Activated T-helper 1 cell treated with anti-CD3 and anti-CD28 coated beads, Interleukin-2, amount 50 U/mL, for 16 hours (primary cell): Measurements from ENCODE around the gene E2F1.

Experiments
- DNase-seq, 2 donors: peaks; one replicate each; pipeline ENCODE4 v3.0.0-alpha.2; 2020; ENCODE audit warnings: low read depth in 1 of 2, low spot score in 1 of 2

E2F1 gene

DNA sequence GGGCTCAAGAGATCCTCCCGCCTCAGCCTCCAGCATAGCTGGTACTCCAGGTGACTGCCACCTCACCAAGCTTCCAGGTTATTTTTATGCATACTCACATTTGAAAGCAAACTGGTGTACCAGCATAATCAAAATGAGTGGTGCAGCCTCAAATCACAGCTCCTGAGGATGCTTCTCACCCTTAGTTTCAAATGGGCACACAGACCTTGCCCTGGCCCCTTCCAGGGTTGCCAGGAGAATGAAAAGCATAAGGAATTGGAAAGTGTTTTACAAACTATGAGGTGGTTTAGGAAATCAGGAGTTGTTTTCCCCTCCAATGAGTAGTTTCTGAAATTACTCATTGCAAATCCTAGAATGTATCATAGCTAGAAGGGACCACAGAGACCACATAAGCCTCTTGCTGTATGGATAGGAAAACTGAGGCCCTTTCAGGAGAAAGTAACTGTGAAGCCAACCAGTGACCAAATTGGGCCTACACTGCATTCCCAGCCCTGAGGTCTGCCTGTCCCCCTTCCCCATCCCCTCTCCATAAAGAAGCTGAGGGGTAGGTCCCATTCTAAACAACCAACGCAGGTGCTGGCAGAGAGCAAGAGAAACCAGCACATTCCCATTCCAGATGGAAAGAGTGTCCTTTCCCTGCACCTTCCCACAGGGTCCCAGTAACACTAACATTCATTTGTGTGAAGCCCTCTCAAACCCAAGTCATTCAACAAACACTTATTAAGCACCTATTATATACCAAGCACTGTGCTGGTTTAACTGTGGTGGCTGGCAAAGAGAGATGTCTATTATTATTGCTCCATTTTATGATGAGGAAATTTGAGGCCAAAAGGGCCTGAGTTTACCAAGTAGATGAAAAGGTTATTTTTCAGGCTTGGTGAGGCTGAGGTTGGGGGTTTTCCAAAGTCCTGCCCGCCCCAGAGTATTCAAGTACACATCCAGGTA lies 2.1 kb upstream of the E2F1 start:
- no peak for DNase-seq

DNA sequence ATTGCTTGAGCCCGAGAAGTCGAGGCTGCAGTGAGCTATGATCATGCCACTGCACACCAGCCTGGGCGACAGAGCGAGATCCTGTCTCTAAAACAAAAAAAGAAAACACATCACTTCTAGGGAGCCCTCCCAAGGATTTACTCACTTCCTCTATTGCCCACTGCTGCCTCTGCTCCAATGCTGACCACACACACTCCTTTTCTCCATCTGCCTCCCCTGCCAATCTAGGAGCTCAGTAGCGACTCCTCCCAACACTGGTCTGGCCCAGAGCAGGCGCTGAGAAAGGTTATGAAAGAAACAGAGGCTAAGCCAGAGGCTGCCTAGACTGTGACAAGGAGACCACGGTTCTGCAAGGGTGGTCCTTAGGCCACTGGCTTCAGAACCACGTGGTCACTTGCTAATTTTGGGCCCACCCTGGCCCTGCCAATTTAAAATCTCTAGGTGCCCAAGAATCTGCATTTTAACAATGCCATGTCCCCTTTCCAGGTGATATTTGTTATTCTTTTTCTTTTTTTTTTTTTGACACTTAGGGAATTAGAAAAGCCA lies 1.3 kb upstream of the E2F1 start:
- DNase-seq: no peak

DNA sequence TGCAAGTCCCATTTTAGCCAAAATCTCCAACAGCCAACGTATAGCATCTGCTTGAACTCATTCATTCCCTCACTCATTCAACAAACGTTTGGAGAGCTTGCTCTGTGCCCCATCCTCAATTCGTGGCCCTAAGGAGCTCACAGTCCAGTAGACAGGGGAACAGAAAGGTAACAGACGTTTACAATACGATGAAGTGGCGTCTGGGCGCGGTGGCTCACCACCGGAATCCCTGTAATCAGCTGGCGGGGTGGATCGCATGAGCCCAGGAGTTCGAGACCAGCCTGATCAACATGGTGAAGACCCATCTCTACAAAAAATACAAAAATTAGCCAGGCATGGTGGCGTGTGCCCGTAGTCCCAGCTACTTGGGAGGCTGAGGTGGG lies 790 bp upstream of the E2F1 start:
- no peak for DNase-seq

DNA sequence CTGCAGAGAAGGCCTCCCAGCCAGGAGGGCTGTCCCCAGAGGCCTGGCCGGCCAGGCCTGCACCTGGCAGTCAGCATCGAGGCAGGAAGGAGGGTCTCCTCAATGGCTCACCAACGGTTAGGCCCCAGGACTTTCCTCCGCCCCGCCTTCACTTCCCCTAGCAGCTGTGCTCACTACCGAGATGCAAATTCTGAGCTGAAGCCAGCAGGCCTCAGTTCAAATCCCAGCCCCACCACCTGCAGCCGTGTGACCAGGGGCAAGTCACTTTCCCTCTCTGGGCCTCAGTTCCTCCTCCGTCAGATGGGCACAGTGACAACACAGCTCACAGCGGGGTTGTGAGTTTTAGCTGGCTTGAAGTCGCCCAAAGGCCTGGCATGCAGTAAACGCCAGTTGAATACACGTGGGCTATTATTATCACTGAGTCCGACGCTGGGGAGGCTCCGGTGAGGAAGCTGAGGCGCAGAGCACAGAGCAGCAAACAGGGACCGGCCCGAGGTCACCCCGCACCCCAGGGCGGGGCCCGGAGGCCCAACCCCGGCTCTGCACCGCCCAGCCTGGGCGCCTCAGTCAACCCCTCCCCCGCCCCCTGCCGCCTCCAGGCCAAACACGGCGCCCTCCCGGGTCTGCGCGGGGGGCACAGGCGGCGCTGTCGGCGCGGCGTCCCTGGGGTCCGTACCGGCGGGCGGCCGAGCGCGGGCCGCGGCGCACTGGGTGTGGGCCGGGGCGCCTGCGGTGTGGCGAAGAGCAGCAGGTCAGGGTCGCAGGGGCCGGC lies 671 bp downstream of the E2F1 start:
- peak in 1 of 2 donors; percentile 32 for DNase-seq

DNA sequence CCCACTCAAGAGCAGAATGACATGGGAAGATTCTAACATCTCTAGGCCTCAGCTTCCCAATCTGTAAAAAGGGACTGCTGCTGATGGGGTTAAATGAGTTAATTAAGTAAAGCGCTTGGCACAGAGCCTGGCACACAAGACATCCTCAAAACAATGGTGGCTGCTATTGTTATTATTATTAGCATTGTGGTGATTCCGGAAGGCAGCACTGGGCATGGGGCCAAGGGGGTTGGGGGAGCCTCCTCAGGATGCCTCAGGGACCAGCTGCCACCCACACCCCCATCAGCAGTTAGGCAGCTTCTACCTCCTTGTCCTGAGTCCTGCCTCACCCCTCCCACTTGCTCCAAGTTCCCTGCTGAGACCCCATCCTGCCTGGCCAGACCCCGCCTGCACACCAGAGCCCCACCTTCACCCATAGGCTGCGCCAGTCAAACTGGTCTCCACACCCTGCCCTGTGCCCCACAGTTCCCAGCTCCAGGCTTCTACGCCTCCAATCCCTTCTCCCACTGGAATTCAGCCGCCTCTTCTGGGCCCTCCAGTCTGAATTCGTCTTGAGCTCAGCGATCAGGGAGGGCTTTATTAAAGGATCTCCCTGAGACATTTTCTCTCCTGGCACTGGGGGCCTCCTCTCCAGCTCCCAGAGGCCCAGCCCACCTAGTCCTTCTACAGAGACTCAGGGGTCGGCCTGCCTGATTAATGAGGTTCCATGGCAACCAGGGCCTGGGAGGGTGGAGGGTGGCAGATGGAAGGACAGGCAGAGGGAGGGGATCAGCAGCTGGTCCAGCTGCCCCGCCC lies 1.5 kb downstream of the E2F1 start:
- no peak for DNase-seq

DNA sequence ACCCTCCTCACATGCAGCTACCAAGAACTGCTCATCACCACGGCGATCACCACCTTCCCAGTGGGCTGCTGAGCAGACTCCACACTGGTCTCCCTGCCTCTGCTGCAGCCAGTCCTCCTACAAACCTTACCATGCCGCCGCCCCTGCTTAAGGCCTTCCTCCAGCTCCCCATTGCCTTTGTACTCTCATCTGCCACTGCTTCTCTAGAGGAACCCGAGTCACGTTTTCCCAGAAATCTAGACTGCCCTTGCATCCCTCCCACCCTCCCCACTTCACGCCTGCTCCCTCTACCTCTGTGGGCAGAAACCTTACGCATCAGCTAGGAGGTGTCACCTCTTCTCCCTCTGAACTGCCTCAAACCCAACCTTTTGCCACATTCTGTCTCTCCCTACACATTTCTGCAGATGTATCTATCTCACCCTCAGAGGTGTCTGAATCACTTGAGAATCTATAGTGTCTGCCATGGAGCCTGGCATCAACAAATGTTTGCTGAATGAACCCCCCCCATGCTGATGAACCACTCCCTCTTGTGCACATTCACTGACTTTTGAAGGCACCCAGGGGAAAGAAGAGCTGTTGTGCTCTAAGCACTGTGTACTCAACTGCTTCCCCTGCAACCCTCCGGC lies 4.3 kb downstream of the E2F1 start:
- no peak for DNase-seq

DNA sequence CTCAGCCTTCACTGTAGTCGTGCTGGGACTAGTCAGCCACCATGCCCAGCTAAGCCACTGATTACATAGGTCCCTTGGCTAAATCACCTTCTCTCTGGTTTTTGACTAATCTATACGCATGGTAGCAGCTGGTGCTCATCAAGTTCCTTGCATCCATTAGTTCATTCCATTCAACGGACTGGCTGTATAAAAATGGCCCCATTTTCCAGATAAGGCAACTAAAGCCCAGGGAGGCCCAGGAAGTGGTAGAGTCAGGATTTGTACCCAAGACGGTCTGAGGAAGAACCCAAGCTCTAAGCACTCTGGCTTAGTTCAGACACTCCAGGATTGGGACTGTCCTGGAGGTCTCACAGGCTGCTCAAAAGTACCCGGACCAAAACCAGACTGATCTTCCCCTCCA lies 4.9 kb downstream of the E2F1 start:
- DNase-seq: no peak

DNA sequence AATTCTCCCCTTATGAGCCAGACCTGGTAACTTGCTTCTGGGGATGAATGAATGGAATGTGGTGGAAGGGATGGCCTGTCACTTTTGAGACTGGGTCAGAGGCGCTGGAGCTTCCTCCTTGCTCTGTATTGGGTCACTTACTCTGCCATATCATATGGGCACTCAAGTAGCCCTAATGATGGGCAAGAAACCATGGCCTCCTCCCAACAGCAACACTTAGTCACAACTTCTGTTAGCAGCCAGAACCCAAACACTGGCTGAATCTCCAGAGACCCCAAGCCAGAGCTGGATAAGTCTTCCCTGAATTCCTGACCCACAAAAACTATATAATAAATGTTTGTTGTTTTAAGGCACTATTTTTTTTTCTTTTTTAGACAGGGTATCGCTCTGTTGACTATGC lies 5.5 kb downstream of the E2F1 start:
- no peak for DNase-seq

DNA sequence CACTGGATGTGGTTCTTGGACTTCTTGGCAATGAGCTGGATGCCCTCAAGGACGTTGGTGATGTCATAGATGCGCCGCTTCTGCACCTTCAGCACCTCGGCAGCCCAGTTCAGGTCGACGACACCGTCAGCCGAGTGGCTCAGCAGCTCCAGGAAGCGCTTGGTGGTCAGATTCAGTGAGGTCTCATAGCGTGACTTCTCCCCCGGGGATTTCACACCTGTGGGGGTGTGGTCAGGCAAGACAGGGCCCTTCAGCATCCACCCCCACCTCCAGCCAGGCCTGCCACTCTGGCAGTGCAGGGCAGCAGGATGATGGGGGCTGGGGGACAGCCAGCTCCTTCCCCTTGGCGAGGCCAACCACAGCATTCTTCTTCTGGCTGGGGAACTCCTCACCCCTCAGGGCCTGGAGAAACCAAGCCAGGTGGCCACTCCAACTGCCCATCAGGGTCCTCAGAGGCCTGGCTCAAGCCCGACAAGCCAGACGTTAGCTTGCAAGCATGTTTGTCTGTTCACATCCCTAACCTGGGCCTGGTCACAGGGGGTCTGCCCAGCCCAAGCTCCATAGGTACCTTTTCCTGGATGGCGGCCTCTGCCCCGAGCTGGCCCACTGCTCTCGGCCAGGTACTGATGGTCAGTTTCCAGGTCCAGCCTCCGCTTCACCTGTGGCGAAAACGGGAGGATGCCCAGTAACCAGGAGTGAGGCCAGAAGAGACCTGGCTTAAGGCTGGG lies 6.3 kb downstream of the E2F1 start:
- no peak for DNase-seq

DNA sequence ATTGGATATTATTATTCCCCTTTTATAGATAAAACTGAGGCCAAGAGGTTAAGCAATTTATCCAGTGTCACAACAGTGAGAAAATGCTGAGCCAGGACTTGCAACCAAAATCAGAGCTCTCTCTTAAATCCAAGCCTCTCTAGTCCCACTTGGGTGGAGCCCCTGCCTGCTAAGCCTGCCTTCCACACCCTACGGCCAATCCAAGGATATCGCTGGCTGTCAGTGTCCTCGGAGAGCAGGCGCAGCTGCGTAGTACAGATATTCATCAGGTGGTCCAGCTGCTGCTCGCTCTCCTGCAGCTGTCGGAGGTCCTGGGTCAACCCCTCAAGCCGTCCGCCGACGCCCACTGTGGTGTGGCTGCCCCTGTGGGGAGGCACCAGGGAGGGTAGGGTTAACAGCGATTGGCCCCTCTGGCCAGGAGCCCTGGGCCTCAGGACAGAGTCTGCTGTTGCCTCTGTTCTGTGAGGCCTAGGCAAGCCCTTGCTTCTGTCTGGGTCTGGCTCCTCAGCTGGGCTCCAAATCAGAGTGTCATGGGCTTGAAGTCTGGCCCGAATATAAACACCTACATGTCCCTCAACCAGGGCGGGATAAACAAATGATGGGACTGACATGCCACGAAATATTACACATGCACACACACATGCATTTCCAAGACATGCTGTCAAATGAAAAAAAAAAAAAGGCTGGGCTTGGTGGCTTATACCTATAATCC lies 8.0 kb downstream of the E2F1 start:
- DNase-seq: no peak

DNA sequence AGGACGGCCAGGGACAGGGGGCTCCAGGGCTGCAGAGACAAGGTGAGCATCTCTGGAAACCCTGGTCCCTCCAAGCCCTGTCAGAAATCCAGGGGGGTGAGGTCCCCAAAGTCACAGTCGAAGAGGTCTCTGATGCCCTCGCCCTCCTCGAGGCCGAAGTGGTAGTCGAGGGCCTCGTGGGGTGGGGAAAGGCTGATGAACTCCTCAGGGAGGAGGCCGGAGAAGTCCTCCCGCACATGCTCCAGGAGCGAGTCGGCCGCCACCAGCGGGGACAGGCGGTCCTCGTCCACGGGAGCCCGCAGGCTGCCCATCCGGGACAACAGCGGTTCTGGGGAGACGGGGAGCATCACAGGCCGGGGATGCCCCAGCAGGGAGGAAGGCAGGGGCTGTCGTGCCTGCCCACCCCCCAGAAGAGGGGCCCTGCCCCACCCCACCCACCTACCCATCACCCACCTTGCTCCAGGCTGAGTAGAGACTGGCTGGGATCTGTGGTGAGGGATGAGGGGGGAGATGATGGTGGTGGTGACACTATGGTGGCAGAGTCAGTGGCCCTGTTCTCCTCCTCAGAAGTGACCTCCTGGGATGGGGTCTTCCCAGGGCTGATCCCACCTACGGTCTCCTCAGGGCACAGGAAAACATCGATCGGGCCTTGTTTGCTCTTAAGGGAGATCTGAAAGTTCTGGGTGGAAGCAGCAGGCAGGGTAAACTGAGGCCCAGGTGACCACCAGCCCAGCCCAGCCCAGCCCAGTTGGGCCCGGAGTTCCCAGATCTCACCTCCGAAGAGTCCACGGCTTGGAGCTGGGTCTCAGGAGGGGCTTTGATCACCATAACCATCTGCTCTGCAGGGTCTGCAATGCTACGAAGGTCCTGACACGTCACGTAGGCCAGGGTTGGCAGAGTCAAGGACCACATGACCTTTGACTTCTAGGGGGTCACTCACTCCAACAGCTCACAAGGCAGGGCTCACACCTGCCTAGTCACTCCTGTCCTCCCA lies 9.2 kb downstream of the E2F1 start:
- DNase-seq: no peak

DNA sequence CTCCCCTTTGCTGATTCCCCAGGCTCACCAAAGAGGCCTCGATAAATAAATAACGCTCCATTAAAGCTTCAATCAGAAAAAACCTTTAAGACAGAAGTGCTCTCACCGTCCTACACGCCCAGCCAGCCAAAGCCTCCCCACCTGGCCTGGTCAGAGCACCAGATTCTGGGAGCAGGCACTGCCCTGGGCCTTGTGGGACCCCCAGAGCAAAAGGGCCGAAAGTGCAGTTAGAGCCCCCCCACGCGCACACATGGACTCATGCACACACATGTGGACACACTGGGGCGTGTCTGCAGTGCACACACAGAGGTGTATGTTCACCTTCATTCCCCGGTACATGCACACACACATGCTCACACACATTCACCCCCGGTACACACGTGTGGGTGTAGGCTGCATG lies 10.1 kb downstream of the E2F1 start:
- no peak for DNase-seq

DNA sequence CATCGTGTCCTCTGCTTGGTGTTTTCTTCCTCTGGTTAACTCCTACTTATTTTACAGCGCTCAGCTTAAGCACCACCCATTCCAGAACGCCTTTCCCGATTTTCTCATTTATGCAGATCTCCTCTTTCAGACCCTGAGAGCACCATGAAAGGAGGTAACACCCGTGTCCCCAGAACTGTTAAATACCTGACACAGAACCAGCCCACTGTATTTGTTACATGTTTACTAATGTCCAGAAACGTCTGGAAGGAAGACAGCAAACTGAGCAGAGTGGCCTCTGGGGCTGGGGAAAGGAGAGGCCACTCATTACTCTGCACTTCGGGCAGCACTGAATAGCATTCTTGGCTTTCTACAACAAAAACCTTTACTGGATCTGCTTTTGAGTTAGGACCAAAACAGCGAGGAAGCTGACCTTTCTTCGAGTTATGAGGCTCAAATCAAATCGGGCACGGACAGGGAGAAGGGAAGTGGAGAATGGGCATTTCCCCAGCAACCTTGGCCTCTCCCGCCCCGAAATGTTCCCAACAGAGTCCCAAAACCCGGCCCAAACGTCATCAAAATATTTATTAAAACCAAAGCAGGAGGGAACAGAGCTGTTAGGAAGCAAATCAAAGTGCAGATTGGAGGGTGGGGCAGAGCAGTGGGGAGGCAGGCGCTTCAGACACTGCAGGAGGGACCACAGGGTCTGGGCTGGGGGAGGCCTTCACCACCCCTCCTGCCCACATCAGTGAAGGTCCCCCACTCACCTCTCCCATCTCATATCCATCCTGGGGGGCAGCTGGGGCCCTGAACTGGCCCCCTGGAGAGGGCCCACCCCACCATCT lies 10.8 kb downstream of the E2F1 start:
- no peak for DNase-seq

DNA sequence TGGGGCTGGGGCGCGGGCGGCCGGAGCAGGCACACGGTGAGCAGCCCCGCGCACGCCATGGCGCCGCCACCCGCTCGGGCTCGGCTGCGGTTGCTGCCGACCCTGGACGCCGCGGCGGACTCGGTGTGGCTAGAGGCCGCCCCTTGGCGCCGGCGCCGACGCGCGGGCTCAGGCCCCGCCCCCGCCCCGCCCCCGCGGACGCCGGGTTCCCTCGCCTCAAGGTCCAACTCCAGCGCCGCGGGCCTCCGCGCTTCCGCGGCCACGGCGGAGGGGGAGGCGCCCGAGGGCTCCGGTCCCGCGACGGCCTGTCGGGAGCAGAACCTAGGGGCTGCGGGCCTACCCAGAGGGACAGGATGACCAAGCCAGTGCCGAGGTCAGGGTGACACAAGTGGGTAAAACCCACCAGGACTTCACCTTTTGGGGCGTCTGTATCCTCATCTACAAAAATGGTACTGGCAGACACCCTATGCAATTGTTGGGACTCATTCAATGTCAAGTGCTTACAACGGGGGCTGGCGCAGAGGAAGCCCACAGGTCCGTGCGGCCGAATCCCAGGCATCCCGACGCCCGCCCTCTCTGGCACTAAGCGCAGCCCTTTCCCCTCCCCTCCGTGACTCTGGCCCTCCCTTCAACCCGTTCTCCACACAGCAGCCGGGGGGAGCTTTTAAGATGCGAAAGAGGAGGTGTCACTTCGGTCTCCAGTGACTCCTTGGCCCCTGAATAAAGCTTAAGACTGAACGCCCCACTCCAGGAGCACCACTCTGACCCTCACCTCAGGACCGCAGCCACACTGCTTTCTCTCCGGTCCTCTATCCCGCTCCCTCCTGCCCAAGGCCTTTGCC lies 11.7 kb downstream of the E2F1 start, which contains the start of gene NECAB3:
Gene NECAB3 (minus strand): TSS at position 135 of the 842 bp plus-strand sequence. CDS start 76 bp downstream, at position 59.
- DNase-seq: peak in 1 of 2 donors; percentile 47

DNA sequence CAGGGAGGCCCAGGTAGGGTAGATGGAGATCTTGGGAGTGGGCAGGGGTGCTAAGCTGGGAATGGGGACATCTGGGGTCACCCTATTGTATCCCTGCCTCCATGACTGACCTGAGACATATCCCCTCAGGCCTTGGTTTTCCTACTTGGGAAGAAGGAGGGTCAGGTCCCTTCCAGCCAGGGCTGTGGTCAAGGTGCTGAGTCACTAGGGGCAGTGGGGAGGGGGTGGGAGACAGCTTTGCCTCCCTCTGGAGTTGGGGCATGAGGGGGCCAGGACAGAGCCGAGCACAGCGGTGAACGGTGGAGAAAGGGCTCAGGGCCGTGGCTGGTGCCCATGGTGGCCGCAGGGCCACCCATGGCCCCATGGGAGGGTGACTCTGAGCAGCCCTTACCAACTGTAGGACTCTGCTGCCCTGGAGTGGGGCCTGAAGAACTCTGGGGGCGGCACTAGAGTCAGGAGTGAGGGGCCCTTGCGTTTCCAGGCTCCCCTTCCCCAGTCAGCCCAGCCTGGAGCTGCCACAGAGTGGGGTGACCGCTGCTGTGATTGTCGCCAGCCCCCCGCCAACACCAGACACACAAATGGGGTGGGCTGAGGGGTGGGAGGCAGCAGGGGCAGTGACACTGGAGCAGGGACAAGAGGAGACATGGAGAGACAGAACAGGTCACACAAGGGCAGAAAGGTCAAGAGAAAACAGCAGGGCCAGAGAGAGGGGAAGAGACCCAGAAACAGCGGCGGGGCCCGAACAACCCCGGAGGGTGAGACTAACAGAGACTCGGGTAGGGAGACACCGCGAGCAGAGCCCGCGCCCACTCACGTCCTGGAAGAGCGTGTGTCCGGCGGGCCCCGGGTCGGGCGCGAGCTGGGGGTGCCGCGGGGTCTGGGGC lies 12.5 kb downstream of the E2F1 start:
- no peak for DNase-seq

DNA sequence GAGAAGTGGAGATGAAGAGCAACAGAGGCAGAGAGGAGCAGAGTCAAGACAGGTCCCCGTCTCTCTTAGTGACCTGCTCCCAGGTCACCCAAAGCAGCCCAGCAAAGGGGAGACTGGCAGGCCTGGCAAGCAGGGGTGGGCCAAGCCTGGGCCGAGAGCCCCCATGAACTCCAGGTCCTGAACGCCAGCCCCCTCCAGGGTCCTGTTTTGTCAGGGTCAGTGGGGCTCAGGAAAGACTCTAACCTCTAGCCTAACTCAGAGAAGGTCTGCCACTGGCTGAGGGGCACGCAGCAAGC lies 13.1 kb downstream of the E2F1 start:
- no peak for DNase-seq
